Natural killer cell (primary cell): ENCODE results near the gene ZNF366. TPM values are rescaled to one million over a fixed set of nuclear protein-coding genes. Genes with fewer than 3 reads are reported as not detected.

Experiments
- ATAC-seq, 3 donors: fragments of 150-1000 bp in 2 of 3; fragments of 200-7000 bp in 1 of 3; cut with Tn5 transposase; 1 replicate in 1 of 3; 2 replicates in 2 of 3; pipeline ENCODE4 v1.10.0; 2021; ENCODE audit warnings: mild to moderate bottlenecking in 2 of 3, moderate library complexity in 2 of 3
- DNase-seq, 2 donors: peaks; one replicate each; pipeline versions ENCODE4 v3.0.0 to v3.0.0-alpha.2; 2013 to 2021; ENCODE audit warnings: mixed read lengths in 1 of 2
- H3K27ac ChIP-seq: one replicate; pipeline ENCODE4 v1.5.1; 2013; ENCODE audit warnings: mild to moderate bottlenecking, low read length
- H3K27me3 ChIP-seq: one replicate; pipeline ENCODE4 v1.6.1; 2013; ENCODE audit warnings: low read length; ENCODE audit not compliant: control insufficient read depth, insufficient read depth
- H3K36me3 ChIP-seq: one replicate; pipeline ENCODE4 v1.6.1; 2013; ENCODE audit warnings: low read length; ENCODE audit not compliant: control insufficient read depth, insufficient read depth
- H3K4me1 ChIP-seq: one replicate; pipeline ENCODE4 v1.6.1; 2013; ENCODE audit warnings: low read length; ENCODE audit not compliant: control insufficient read depth, insufficient read depth
- H3K4me3 ChIP-seq: one replicate; pipeline ENCODE4 v1.5.1; 2013; ENCODE audit warnings: low read length
- H3K9me3 ChIP-seq: one replicate; pipeline ENCODE4 v1.6.1; 2013; ENCODE audit warnings: low read length; ENCODE audit not compliant: control insufficient read depth, insufficient read depth
- H3K27ac Mint-ChIP-seq, 2 donors: one replicate each; pipeline ENCODE4 v1.8.0; 2022; ENCODE audit warnings: mild to moderate bottlenecking in 2 of 2, mixed read lengths in 2 of 2, moderate library complexity in 1 of 2
- H3K27me3 Mint-ChIP-seq, 2 donors: one replicate each; pipeline ENCODE4 v1.8.0; 2022; ENCODE audit warnings: low read depth in 2 of 2, mixed read lengths in 2 of 2
- H3K36me3 Mint-ChIP-seq: one replicate; pipeline ENCODE4 v1.8.0; 2022; ENCODE audit warnings: mixed read lengths
- H3K4me1 Mint-ChIP-seq, 2 donors: one replicate each; pipeline ENCODE4 v1.8.0; 2022; ENCODE audit warnings: mixed read lengths in 2 of 2
- H3K4me3 Mint-ChIP-seq: one replicate; pipeline ENCODE4 v1.8.0; 2022; ENCODE audit warnings: mild to moderate bottlenecking, moderate library complexity, mixed read lengths
- H3K9me3 Mint-ChIP-seq, 2 donors: one replicate each; pipeline ENCODE4 v1.8.0; 2022; ENCODE audit warnings: mixed read lengths in 2 of 2
- CTCF ChIP-seq: fragments of 200-600 bp; IDR thresholded peaks from one replicate; pipeline ENCODE4 v1.8.0; 2022; ENCODE audit warnings: antibody characterized with exemption
- WGBS: methylation state at CpG from one replicate; pipeline ENCODE4 v1.1.7; 2013; ENCODE audit warnings: missing lambda C conversion rate; ENCODE audit not compliant: insufficient coverage; 5-methylcytosine and 5-hydroxymethylcytosine counted together
- intact Hi-C: fragments of 100-400 bp; cut with micrococcal nuclease; formaldehyde crosslinking; loops from one replicate; pipeline ENCODE4 v1.14.2; 2022
- total RNA-seq, 4 donors: library from RNA; stranded (reverse); fragments of 120-200 nt in 1 of 4; gene quantifications; one replicate each; pipeline versions ENCODE4 v1.2.3 to v1.2.4, GENCODE V29; 2013 to 2022

ZNF366 gene
- total RNA-seq, 3 donors from 2014 or later (not counting 1 experiment from before 2014, with no cell fraction given): 0.54 TPM; not detected in 2

GRCh38 chr5:72428669-72429068 lies 78.5 kb downstream of the ZNF366 start:
- Mint-ChIP-seq H3K9me3 (no peaks in the 10 kb centered on the region), H3K36me3 (no peaks in the 10 kb centered on the region), H3K27me3 (peaks cover 9 to 25% of the 10 kb centered on the region in 2 donors), H3K27ac (no peak overlapping the region), H3K4me3 (no peak overlapping the region), H3K4me1 (no peaks in the 10 kb centered on the region)
- no peaks in the 10 kb centered on the region for H3K27me3 ChIP-seq
- H3K4me3 ChIP-seq: no peak overlapping the region
- no peak for DNase-seq
- intact Hi-C loops: no loop called here
- TF ChIP-seq CTCF: no peak
- no peaks in the 10 kb centered on the region for H3K9me3 ChIP-seq
- no peaks in the 10 kb centered on the region for H3K4me1 ChIP-seq
- no peaks in the 10 kb centered on the region for H3K36me3 ChIP-seq
- 80% methylated on average over 1 of the region's 1 CpG for WGBS
- no peak overlapping the region for H3K27ac ChIP-seq
- ATAC-seq: no peak

DNA sequence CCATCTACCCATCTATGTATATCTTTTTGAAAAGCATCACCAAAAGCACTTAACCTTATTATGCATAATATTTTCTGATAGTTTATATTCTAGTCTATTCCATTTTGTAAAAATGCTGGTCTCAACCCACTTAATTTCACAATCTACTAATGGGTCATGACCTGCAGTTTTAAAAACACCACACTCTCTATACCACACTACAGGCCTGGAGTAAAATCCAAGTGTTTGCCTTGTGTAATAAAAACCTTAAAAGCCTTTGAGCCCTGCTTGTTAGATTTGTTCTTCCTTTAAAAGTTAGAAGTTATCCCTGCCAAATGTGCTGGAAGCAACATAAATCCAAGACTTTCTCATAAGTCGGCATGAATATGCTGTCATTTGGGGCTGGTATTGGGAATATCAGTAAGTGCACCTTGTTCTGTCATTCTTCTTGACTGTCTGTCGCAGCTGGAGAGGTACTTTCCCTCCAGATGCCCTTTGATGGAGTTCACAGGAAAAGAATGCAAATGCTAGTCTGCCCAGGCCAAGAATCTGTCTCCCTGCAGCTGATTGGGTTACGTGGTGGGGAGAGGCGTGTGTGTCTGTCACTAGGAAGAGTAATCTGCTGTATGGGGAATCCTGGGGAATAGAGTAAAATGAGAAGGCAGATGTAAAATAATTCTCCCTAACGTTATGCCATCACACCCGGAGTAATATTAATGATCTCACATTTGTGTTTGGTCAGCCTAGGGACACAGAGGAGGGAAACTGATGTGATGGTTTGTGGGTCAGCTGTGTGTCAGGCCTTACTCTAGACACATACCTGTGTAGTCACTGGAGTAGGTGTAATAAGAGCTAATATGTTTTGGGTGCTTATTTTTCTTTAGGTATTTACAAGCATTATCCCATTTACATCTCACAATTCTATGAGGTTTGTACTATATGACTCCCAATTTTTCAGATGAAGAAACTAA lies 79.4 kb downstream of the ZNF366 start:
- intact Hi-C loops: no loop called here
- H3K4me1 Mint-ChIP-seq: no peaks in the 10 kb centered on the region
- peaks cover 9 to 23% of the 10 kb centered on the region in 2 donors for H3K27me3 Mint-ChIP-seq
- H3K4me3 ChIP-seq: no peak overlapping the region
- ATAC-seq: no peak
- no peak overlapping the region for H3K27ac Mint-ChIP-seq
- no peaks in the 10 kb centered on the region for H3K36me3 Mint-ChIP-seq
- no peak overlapping the region for H3K27ac ChIP-seq
- DNase-seq: no peak
- TF ChIP-seq CTCF: no peak
- H3K4me1 ChIP-seq: no peaks in the 10 kb centered on the region
- H3K27me3 ChIP-seq: no peaks in the 10 kb centered on the region
- WGBS: 92% methylated on average over 6 of the region's 6 CpGs
- H3K9me3 Mint-ChIP-seq: no peaks in the 10 kb centered on the region
- no peaks in the 10 kb centered on the region for H3K9me3 ChIP-seq
- no peaks in the 10 kb centered on the region for H3K36me3 ChIP-seq
- H3K4me3 Mint-ChIP-seq: no peak overlapping the region

- no peaks in the 10 kb centered on the region for H3K36me3 Mint-ChIP-seq
- 83% methylated on average over 1 of the region's 2 CpGs for WGBS
- TF ChIP-seq CTCF: no peak
- H3K27me3 ChIP-seq: no peaks in the 10 kb centered on the region
- ATAC-seq (no peak), DNase-seq (no peak)
- H3K9me3 Mint-ChIP-seq: no peaks in the 10 kb centered on the region
- H3K27ac ChIP-seq: no peak overlapping the region
- H3K4me1 ChIP-seq: no peaks in the 10 kb centered on the region
- no peaks in the 10 kb centered on the region for H3K4me1 Mint-ChIP-seq
- H3K27me3 Mint-ChIP-seq: peaks cover 9 to 24% of the 10 kb centered on the region in 2 donors
- no peak overlapping the region for H3K27ac Mint-ChIP-seq
- H3K36me3 ChIP-seq: no peaks in the 10 kb centered on the region
- H3K9me3 ChIP-seq: no peaks in the 10 kb centered on the region
- H3K4me3 Mint-ChIP-seq: no peak overlapping the region
- no peak overlapping the region for H3K4me3 ChIP-seq
- intact Hi-C loops: no loop called here
Observed at GRCh38 chr5:72427016-72427415, 80.2 kb downstream of the ZNF366 start.
